Loucy (cell line): ENCODE measurements around the gene TMCO2.

Experiments
- H2AFZ ChIP-seq: fragments of 200-600 bp; sonication (generic); 2 replicates; pipeline ENCODE4 v1.6.0; 2016; ENCODE audit warnings: antibody characterized with exemption, mild to moderate bottlenecking, low read length, moderate library complexity
- H3F3A ChIP-seq: fragments of 200-600 bp; 2 replicates; pipeline ENCODE4 v1.6.0; 2016; ENCODE audit warnings: antibody characterized with exemption, low read depth, mild to moderate bottlenecking
- H3K27me3 ChIP-seq: fragments of 200-600 bp; sonication (generic); 2 replicates; pipeline ENCODE4 v1.6.1; 2014; ENCODE audit warnings: low read length, mild to moderate bottlenecking; ENCODE audit not compliant: insufficient read depth, poor library complexity, severe bottlenecking
- H3K36me3 ChIP-seq: fragments of 200-600 bp; sonication (generic); 2 replicates; pipeline ENCODE4 v1.6.1; 2016; ENCODE audit warnings: low read length; ENCODE audit not compliant: insufficient read depth
- H3K4me1 ChIP-seq: fragments of 200-600 bp; sonication (generic); 2 replicates; pipeline ENCODE4 v1.5.1; 2014; ENCODE audit warnings: low read length, mild to moderate bottlenecking; ENCODE audit not compliant: insufficient read depth, poor library complexity, severe bottlenecking
- H3K4me2 ChIP-seq: fragments of 200-600 bp; sonication (generic); 2 replicates; pipeline ENCODE4 v1.6.0; 2014; ENCODE audit warnings: antibody characterized with exemption, low read length, low read depth, mild to moderate bottlenecking; ENCODE audit not compliant: poor library complexity, severe bottlenecking
- H3K4me3 ChIP-seq: fragments of 200-600 bp; sonication (generic); 2 replicates; pipeline ENCODE4 v1.5.1; 2014; ENCODE audit warnings: low read length, mild to moderate bottlenecking, mixed read lengths; ENCODE audit not compliant: poor library complexity, severe bottlenecking
- H3K79me2 ChIP-seq: fragments of 200-600 bp; sonication (generic); 2 replicates; pipeline ENCODE4 v1.6.1; 2014; ENCODE audit warnings: low read length; ENCODE audit not compliant: insufficient read depth
- H3K9ac ChIP-seq: fragments of 200-600 bp; sonication (generic); 2 replicates; pipeline ENCODE4 v1.6.0; 2014; ENCODE audit warnings: mild to moderate bottlenecking, low read depth, low read length, moderate library complexity; ENCODE audit not compliant: poor library complexity, severe bottlenecking
- H3K9me2 ChIP-seq: fragments of 200-600 bp; sonication (generic); replicated peaks from 2 replicates; pipeline ENCODE4 v1.6.1; 2016; ENCODE audit warnings: low read depth, low read length, mixed read lengths
- H3K9me3 ChIP-seq: fragments of 200-600 bp; sonication (generic); 2 replicates; pipeline ENCODE4 v1.6.1; 2014; ENCODE audit warnings: mild to moderate bottlenecking, antibody characterized with exemption, low read length, low read depth; ENCODE audit not compliant: insufficient read depth
- H4K20me1 ChIP-seq: fragments of 200-600 bp; sonication (generic); 2 replicates; pipeline ENCODE4 v1.6.0; 2014; ENCODE audit warnings: antibody characterized with exemption, low read length, mild to moderate bottlenecking; ENCODE audit not compliant: insufficient read depth, poor library complexity, severe bottlenecking
- TF ChIP-seq, protein P1 (sequence below): fragments of 200-600 bp; sonication (generic); conservative IDR thresholded peaks from 2 replicates; pipeline ENCODE4 v1.5.1; 2014; ENCODE audit warnings: mild to moderate bottlenecking, antibody characterized with exemption, low read length

TMCO2 gene

GRCh38 chr1:40301066-40301465 is 53.3 kb downstream of the TMCO2 start:
- no peak overlapping the region for H3K4me2 ChIP-seq
- H3K9ac ChIP-seq = no peak overlapping the region
- no peaks in the 10 kb centered on the region for H3K27me3 ChIP-seq
- TF ChIP-seq, protein P1, sequence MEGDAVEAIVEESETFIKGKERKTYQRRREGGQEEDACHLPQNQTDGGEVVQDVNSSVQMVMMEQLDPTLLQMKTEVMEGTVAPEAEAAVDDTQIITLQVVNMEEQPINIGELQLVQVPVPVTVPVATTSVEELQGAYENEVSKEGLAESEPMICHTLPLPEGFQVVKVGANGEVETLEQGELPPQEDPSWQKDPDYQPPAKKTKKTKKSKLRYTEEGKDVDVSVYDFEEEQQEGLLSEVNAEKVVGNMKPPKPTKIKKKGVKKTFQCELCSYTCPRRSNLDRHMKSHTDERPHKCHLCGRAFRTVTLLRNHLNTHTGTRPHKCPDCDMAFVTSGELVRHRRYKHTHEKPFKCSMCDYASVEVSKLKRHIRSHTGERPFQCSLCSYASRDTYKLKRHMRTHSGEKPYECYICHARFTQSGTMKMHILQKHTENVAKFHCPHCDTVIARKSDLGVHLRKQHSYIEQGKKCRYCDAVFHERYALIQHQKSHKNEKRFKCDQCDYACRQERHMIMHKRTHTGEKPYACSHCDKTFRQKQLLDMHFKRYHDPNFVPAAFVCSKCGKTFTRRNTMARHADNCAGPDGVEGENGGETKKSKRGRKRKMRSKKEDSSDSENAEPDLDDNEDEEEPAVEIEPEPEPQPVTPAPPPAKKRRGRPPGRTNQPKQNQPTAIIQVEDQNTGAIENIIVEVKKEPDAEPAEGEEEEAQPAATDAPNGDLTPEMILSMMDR = no peak
- no peak overlapping the region for H2AFZ ChIP-seq
- no peaks in the 10 kb centered on the region for H3F3A ChIP-seq
- no peaks in the 10 kb centered on the region for H3K36me3 ChIP-seq
- no peaks in the 10 kb centered on the region for H3K9me2 ChIP-seq
- H3K4me1 ChIP-seq = no peaks in the 10 kb centered on the region
- no peak overlapping the region for H3K4me3 ChIP-seq
- H3K9me3 ChIP-seq = no peaks in the 10 kb centered on the region
- H4K20me1 ChIP-seq = no peaks in the 10 kb centered on the region
- no peaks in the 10 kb centered on the region for H3K79me2 ChIP-seq
